Type B pancreatic cell (in vitro differentiated cells): Measurements from ENCODE around the gene ADAMTS1. TPM values are rescaled to one million over a fixed set of nuclear protein-coding genes. Genes with fewer than 3 reads are reported as not detected.

Experiments
- DNase-seq: peaks from one replicate; pipeline ENCODE4 v3.0.0; 2021; ENCODE audit warnings: mixed read lengths; ENCODE audit not compliant: unreplicated experiment; ENCODE audit errors: extremely low spot score
- H3K27ac Mint-ChIP-seq: 2 replicates; pipeline ENCODE4 v1.8.0; 2021; ENCODE audit warnings: mild to moderate bottlenecking, mixed read lengths
- H3K27me3 Mint-ChIP-seq: 2 replicates; pipeline ENCODE4 v1.8.0; 2021; ENCODE audit warnings: mixed read lengths
- H3K36me3 Mint-ChIP-seq: 2 replicates; pipeline ENCODE4 v1.8.0; 2021; ENCODE audit warnings: mixed read lengths
- H3K4me1 Mint-ChIP-seq: one replicate; pipeline ENCODE4 v1.8.0; 2021; ENCODE audit warnings: mixed read lengths; ENCODE audit not compliant: unreplicated experiment
- H3K4me3 Mint-ChIP-seq: 2 replicates; pipeline ENCODE4 v1.8.0; 2021; ENCODE audit warnings: mild to moderate bottlenecking, mixed read lengths
- H3K9me3 Mint-ChIP-seq: 2 replicates; pipeline ENCODE4 v1.8.0; 2021; ENCODE audit warnings: mixed read lengths
- CTCF ChIP-seq: fragments of 200-600 bp; sonication (generic); conservative IDR thresholded peaks from 2 replicates; pipeline ENCODE4 v1.5.0; 2021; ENCODE audit warnings: antibody characterized with exemption, mild to moderate bottlenecking
- total RNA-seq: library from RNA; stranded (reverse); gene quantifications from 2 replicates; pipeline ENCODE4 v1.2.1, GENCODE V29; 2021; ENCODE audit warnings: low replicate concordance

The ADAMTS1 gene
- total RNA-seq, 1 donor from 2014 or later = 77.3 TPM

- no peak for TF ChIP-seq CTCF
- H3K27ac Mint-ChIP-seq = peak overlapping the region; percentile 63
- no peaks in the 10 kb centered on the region for H3K36me3 Mint-ChIP-seq
- H3K27me3 Mint-ChIP-seq = no peaks in the 10 kb centered on the region
- H3K9me3 Mint-ChIP-seq = peaks cover 14% of the 10 kb centered on the region
- peaks cover 63% of the 10 kb centered on the region for H3K4me1 Mint-ChIP-seq
- H3K4me3 Mint-ChIP-seq = peak overlapping the region; percentile 43
- no peak for DNase-seq
Observed at GRCh38 chr21:26801498-26801897, 43.7 kb downstream of the ADAMTS1 start.

- Mint-ChIP-seq H3K27me3 (no peaks in the 10 kb centered on the region), H3K9me3 (peaks cover 14% of the 10 kb centered on the region), H3K27ac (peak overlapping the region; percentile 63)
Observed at GRCh38 chr21:26800970-26801431, 44.2 kb downstream of the ADAMTS1 start.

GRCh38 chr21:26800455-26800854 is 44.8 kb downstream of the ADAMTS1 start:
- H3K27me3 Mint-ChIP-seq = no peaks in the 10 kb centered on the region
- DNase-seq = no peak
- no peak for TF ChIP-seq CTCF
- H3K27ac Mint-ChIP-seq = peak overlapping the region; percentile 46
- no peaks in the 10 kb centered on the region for H3K36me3 Mint-ChIP-seq
- no peak overlapping the region for H3K4me3 Mint-ChIP-seq
- peaks cover 71% of the 10 kb centered on the region for H3K4me1 Mint-ChIP-seq
- peaks cover 14% of the 10 kb centered on the region for H3K9me3 Mint-ChIP-seq

More at GRCh38 chr21:26800970-26801431, 44.2 kb downstream of the ADAMTS1 start:
- DNase-seq = no peak
- Mint-ChIP-seq H3K4me3 (peak overlapping the region; percentile 43), H3K4me1 (peaks cover 67% of the 10 kb centered on the region), H3K36me3 (no peaks in the 10 kb centered on the region)
- no peak for TF ChIP-seq CTCF

- Mint-ChIP-seq H3K4me1 (peaks cover 71% of the 10 kb centered on the region), H3K4me3 (no peak overlapping the region), H3K27me3 (no peaks in the 10 kb centered on the region), H3K27ac (peak overlapping the region; percentile 46), H3K36me3 (no peaks in the 10 kb centered on the region), H3K9me3 (peaks cover 14% of the 10 kb centered on the region)
- no peak for TF ChIP-seq CTCF
- no peak for DNase-seq
Observed at GRCh38 chr21:26800001-26800400, 45.2 kb downstream of the ADAMTS1 start.

- no peaks in the 10 kb centered on the region for H3K27me3 Mint-ChIP-seq
- H3K9me3 Mint-ChIP-seq = peaks cover 11% of the 10 kb centered on the region
- TF ChIP-seq CTCF = no peak
- no peak for DNase-seq
- H3K4me3 Mint-ChIP-seq = no peak overlapping the region
- H3K36me3 Mint-ChIP-seq = no peaks in the 10 kb centered on the region
- no peak overlapping the region for H3K27ac Mint-ChIP-seq
- H3K4me1 Mint-ChIP-seq = peaks cover 65% of the 10 kb centered on the region
Observed at GRCh38 chr21:26798856-26799751, 46.1 kb downstream of the ADAMTS1 start.
